Suprapubic skin (tissue), 3 donors: ENCODE measurements around the gene LMOD1.

ENCODE experiments used
- EP300 ChIP-seq: sonication (generic); formaldehyde crosslinking; IDR thresholded peaks from one replicate; pipeline ENCODE4 v1.6.1; 2017; ENCODE audit warnings: antibody characterized with exemption
- POLR2A ChIP-seq, 2 donors: fragments of 450-650 bp; IDR thresholded peaks; one replicate each; pipeline ENCODE4 v1.6.1; 2017; ENCODE audit warnings: antibody characterized with exemption in 2 of 2, mild to moderate bottlenecking in 2 of 2, moderate library complexity in 2 of 2
- TF ChIP-seq, protein P1 (sequence below), 2 donors: fragments of 200-600 bp in 1 of 2; fragments of 450-650 bp in 1 of 2; sonication (generic) in 1 of 2; IDR thresholded peaks; one replicate each; pipeline ENCODE4 v1.5.1; 2016 to 2019; ENCODE audit warnings: antibody characterized with exemption in 2 of 2, mild to moderate bottlenecking in 1 of 2, moderate library complexity in 1 of 2

DNA sequence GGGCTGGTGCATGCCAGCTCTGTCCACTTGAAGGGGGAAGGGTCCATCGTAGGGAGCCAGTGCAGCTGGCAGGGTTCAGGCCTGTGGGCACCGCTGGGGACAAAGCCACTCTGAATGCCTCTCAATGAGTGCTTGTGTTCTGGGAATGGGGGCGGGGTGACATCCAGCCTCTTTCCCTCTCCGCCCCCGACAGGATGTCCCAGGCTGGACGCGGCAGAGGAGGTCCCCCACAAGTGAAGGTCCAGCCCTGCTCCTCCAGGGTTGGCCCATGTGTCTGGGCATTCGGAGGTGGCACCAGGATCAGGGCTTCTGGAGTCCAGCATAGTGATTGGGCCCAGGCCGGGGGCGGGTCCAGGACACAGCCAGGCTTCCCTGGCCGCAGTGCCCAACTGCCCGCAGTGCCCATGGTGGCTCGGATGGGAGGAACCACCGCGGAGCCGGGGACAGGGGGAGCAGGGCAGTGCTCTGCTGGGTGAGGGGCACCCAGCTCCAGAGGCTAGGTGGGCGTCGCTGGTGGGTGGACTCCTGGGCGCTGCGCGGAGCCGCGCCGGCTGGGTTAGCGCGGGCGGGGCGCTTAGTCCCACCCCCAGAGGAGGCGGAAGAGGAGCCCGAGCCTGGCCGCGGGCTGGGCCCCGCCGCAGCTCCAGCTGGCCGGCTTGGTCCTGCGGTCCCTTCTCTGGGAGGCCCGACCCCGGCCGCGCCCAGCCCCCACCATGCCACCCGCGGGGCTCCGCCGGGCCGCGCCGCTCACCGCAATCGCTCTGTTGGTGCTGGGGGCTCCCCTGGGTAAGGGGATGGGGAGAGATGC lies 57.9 kb downstream of the LMOD1 start, which contains the start of gene SHISA4:
- TF ChIP-seq, protein P1, sequence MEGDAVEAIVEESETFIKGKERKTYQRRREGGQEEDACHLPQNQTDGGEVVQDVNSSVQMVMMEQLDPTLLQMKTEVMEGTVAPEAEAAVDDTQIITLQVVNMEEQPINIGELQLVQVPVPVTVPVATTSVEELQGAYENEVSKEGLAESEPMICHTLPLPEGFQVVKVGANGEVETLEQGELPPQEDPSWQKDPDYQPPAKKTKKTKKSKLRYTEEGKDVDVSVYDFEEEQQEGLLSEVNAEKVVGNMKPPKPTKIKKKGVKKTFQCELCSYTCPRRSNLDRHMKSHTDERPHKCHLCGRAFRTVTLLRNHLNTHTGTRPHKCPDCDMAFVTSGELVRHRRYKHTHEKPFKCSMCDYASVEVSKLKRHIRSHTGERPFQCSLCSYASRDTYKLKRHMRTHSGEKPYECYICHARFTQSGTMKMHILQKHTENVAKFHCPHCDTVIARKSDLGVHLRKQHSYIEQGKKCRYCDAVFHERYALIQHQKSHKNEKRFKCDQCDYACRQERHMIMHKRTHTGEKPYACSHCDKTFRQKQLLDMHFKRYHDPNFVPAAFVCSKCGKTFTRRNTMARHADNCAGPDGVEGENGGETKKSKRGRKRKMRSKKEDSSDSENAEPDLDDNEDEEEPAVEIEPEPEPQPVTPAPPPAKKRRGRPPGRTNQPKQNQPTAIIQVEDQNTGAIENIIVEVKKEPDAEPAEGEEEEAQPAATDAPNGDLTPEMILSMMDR (IDR thresholded peaks at IDR 0.05) = no peak
- no peak for TF ChIP-seq POLR2A (IDR thresholded peaks at IDR 0.05)
- no peak for TF ChIP-seq EP300
